Gastrocnemius medialis (tissue), 4 donors: ENCODE results near the gene LRRN2.
"Not testable (repeated sequence)": the region's sequence is repeated elsewhere in the genome, so short reads cannot be mapped to it uniquely, and the experiment has no call there.

Experiments used
- CTCF ChIP-seq, 5 experiments: fragments of 450-650 bp in 3 of 5; fragments of 200-600 bp in 2 of 5; sonication (generic) in 2 of 5; IDR thresholded peaks in 4 of 5; conservative IDR thresholded peaks in 1 of 5; 1 replicate in 4 of 5; 2 replicates in 1 of 5; pipeline ENCODE4 v1.5.1; 2016 to 2019; ENCODE audit warnings: antibody characterized with exemption in 5 of 5, mild to moderate bottlenecking in 3 of 5, moderate library complexity in 3 of 5
- POLR2A ChIP-seq, 2 donors: fragments of 450-650 bp; IDR thresholded peaks; one replicate each; pipeline ENCODE4 v1.6.1; 2017; ENCODE audit warnings: antibody characterized with exemption in 2 of 2, mild to moderate bottlenecking in 2 of 2, moderate library complexity in 2 of 2

- not testable (repeated sequence) for TF ChIP-seq POLR2A (IDR thresholded peaks at IDR 0.05); CTCF (IDR thresholded peaks at IDR 0.05 in 4 of 5, conservative IDR thresholded peaks at IDR 0.05 in 1 of 5)
These were observed 5.8 kb upstream of the LRRN2 start for GRCh38 chr1:204691328-204691730.
